Measurements from ENCODE around the gene PDLIM4.

PDLIM4 gene

DNA sequence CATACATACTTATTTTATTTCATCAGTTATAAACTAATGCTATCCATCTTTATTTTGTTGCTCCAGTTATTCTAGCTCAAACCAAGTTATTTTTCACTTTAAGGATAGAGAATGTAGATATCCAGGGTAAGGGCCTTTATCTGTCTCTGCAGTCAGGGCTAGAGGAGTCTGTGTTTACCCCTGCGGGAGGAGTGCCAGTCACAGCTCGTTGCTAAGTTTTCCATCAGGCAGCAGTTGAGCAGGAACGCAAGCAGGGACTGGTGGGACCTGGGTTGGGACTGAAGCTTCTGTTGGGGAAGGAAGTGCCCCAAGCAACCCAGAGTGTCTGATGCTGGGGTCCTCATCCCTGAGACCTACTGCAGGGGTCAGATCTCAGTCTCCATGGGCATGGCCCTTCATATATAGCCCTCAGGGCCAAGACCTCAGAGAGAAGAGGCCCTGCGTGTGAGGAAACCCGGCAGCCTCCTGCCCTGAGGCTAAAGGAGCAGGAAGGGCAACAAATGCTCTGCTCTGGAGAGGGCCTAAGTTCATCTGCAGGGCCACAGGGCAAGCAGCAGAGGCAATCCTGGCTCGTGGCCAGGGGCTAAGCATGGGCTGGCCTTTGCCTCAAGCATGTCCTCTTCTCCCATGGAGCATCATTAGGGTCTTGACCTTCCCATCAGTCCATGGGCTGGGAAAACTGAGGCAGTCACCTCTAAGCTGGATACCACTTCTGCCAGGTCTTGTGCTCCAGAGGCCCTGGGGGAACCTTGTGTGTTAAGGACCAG, 43.3 kb downstream of the PDLIM4 start:
- no peak for TF ChIP-seq ZNF274 (IDR thresholded peaks at IDR 0.05; ENCODE audit: low read depth, low read length)
- H3K4me3 ChIP-seq (ENCODE audit: low read length) = no peak overlapping the region

GRCh38 chr5:132301344-132302271, 44.1 kb downstream of the PDLIM4 start:
- no peak overlapping the region for H3K4me3 ChIP-seq (ENCODE audit: low read length)
- no peak for TF ChIP-seq ZNF274 (IDR thresholded peaks at IDR 0.05; ENCODE audit: low read depth, low read length)

DNA sequence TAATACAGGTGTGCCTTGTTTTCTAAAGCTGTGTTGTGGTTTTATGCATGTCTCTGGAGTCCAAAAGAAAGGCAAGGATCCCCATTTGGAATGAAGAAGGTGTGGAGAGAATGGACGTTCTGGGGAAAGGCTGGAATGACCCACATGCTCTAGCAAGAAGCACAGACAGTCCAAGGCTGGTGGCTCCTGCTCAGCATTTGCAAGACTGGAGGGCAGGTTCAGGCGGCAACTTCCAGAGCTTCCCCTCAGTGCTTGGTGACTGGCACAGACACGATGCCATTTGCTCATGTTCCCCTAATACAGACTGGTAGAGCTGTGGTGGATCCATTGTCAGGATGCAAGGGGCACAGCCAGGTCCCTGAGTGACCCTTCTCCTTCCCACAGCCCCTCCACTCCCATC, 44.9 kb downstream of the PDLIM4 start:
- H3K4me3 ChIP-seq (ENCODE audit: low read length) = no peak overlapping the region
- TF ChIP-seq ZNF274 (IDR thresholded peaks at IDR 0.05; ENCODE audit: low read depth, low read length) = no peak

DNA sequence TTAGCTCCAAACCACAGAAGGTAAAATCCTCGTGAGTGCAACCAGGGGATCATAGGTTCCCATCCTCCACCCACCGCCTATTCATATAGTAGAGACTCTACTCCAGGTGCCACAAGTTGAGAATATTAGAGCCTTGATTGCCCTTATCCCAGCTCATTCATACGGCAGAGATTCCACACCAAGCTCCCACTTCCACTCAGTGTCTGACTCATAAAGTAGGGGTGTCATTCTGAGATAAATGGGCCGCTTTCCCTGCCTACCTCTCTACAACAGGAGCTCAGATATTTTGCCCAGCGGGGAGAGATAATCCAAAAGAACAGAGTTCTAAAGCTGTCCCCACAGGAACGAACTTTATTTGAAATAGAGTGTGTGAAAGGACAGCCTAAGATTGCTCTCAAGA, 46.1 kb downstream of the PDLIM4 start:
- H3K4me3 ChIP-seq (ENCODE audit: low read length) = no peak overlapping the region
- TF ChIP-seq ZNF274 (IDR thresholded peaks at IDR 0.05; ENCODE audit: low read depth, low read length) = no peak

DNA sequence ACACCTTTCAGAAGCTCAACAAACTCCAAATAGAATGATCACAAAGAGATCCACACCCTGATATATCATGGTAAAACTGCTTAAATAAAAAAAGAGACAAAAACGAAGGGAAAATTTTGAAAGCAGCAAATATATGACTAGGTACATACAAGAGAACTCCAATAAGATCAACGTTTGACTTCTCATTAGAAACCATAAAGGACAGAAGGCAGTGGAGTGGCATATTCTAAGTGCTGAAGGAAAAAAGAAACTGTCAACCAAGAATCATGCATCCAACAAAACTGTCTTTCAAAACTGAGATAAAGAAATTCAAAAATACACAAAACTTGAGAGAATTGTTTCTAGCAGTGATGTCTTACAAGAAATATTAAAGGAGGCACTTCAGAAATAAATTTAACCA, 47.9 kb downstream of the PDLIM4 start:
- TF ChIP-seq ZNF274 (IDR thresholded peaks at IDR 0.05; ENCODE audit: low read depth, low read length) = no peak
- H3K4me3 ChIP-seq (ENCODE audit: low read length) = no peak overlapping the region

DNA sequence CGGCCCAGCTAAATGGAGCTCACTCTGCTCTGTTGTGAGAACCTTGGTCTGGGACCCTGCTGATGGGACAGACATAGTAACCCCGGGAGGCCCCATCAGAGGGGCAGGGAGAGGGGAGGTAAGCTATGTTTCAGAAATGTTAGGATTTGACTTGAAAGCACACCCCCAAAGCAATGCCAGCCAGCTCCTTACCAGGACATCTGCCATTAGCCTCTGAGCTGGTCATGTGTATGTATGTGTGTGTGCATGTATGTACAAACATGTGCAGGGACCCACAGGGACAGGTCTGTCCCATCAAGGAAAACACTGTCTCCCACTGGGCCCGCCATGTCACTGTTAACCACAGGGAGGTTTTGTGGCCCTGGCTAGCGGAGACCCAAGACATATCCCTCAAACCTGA, 51.2 kb downstream of the PDLIM4 start:
- TF ChIP-seq ZNF274 (IDR thresholded peaks at IDR 0.05; ENCODE audit: low read depth, low read length) = no peak
- H3K4me3 ChIP-seq (ENCODE audit: low read length) = no peak overlapping the region

DNA sequence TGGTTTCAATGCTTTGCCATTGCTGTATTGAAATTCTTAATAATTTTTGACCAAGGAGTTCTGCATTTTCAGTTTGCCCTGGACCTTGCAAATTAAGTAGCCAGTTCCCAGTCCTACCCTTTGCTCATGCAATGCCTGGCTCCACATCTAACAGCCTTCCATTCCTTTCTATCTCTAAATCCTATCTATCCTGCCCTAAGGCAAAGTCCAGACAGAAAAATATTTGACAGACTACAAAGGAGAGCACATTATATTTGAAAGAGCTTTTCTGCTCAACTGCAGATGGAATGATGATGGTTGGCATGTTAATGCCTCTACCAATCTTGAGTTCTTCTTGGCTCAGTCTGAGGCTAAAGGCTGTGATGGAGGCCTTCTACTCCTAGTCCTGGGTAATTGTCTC, 52.2 kb downstream of the PDLIM4 start:
- TF ChIP-seq ZNF274 (IDR thresholded peaks at IDR 0.05; ENCODE audit: low read depth, low read length) = no peak
- H3K4me3 ChIP-seq (ENCODE audit: low read length) = no peak overlapping the region

GRCh38 chr5:132310141-132310834, 52.8 kb downstream of the PDLIM4 start:
- H3K4me3 ChIP-seq (ENCODE audit: low read length) = no peak overlapping the region
- no peak for TF ChIP-seq ZNF274 (IDR thresholded peaks at IDR 0.05; ENCODE audit: low read depth, low read length)

GRCh38 chr5:132313366-132313765, 55.9 kb downstream of the PDLIM4 start:
- no peak for TF ChIP-seq ZNF274 (IDR thresholded peaks at IDR 0.05; ENCODE audit: low read depth, low read length)

GRCh38 chr5:132313961-132314432, 56.5 kb downstream of the PDLIM4 start:
- no peak overlapping the region for H3K4me3 ChIP-seq (ENCODE audit: low read length)
- no peak for TF ChIP-seq ZNF274 (IDR thresholded peaks at IDR 0.05; ENCODE audit: low read depth, low read length)

More at GRCh38 chr5:132313366-132313765, 55.9 kb downstream of the PDLIM4 start:
- H3K4me3 ChIP-seq (ENCODE audit: low read length) = no peak overlapping the region

DNA sequence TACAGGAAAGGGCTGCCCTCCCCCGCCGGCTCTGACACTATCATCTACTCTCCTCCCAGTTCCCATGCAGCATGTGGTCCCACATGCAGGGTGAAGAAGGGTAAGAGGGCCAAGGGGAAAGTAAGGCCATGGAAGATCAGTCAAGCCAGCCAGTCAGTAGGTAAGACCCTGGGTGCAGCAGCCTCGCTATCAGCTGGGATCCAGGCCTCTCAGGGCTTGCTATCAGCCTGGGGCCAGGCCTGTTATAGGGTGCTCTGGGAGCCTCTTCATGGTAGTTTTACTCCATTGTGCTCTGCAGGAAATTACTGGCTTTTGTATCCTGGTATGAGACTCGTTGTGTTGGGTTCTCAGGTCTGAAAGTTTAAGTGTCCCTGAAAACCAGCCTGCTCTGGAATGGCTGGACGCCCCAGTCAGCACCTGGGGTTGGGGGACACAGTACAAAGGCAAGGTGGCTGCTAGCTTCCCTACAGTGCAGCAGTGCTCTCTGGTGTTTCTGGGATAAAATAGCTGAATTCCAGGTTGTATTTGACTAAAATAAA, 58.1 kb downstream of the PDLIM4 start:
- no peak overlapping the region for H3K4me3 ChIP-seq (ENCODE audit: low read length)
- no peak for TF ChIP-seq ZNF274 (IDR thresholded peaks at IDR 0.05; ENCODE audit: low read depth, low read length)

- TF ChIP-seq ZNF274 (IDR thresholded peaks at IDR 0.05; ENCODE audit: low read depth, low read length) = no peak
- no peak overlapping the region for H3K4me3 ChIP-seq (ENCODE audit: low read length)
Observed at GRCh38 chr5:132319975-132320374, 62.5 kb downstream of the PDLIM4 start.

DNA sequence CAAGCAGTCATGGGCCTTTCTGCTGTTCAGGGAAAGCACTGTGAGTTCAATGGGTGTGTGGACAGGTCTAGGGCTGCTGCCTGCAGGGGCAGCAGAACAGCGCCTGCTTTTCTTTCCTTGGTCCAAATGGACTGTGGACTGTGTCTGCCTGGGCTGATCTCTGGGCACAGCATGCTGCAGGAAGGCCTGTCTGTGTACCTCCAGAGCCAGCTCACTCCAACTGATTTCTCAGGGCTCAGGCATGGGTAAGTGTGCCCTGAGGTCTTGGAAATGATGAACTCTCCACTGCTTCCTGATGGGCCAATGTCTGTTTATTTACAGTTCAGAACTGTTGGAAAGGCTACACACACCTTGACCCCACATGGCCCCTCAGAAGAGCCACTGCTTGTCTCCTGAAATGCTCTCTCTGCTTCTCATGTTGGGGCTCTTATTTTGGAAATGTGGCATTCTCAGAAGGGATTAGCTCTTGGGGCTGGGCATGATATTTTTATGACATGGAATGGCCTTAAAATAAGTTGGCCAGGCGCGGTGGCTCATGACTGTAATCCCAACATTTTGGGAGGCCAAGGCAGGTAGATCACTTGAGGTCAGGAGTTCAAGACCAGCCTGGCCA, 63.7 kb downstream of the PDLIM4 start:
- no peak overlapping the region for H3K4me3 ChIP-seq (ENCODE audit: low read length)
- TF ChIP-seq ZNF274 (IDR thresholded peaks at IDR 0.05; ENCODE audit: low read depth, low read length) = no peak

- TF ChIP-seq ZNF274 (IDR thresholded peaks at IDR 0.05; ENCODE audit: low read depth, low read length) = no peak
Observed at GRCh38 chr5:132322266-132322665, 64.8 kb downstream of the PDLIM4 start.

More at GRCh38 chr5:132322266-132322665, 64.8 kb downstream of the PDLIM4 start:
- H3K4me3 ChIP-seq (ENCODE audit: low read length) = no peak overlapping the region
